C4-2B (cell line): Measurements from ENCODE around the gene ATP13A1.

Experiments used
- CTCF ChIP-seq: fragments of 450-650 bp; conservative IDR thresholded peaks from 2 replicates; pipeline ENCODE4 v1.5.1; 2017; ENCODE audit warnings: mild to moderate bottlenecking
- ZFX ChIP-seq: fragments of 450-650 bp; IDR thresholded peaks from 2 replicates; pipeline ENCODE4 v1.6.1; 2017

DNA sequence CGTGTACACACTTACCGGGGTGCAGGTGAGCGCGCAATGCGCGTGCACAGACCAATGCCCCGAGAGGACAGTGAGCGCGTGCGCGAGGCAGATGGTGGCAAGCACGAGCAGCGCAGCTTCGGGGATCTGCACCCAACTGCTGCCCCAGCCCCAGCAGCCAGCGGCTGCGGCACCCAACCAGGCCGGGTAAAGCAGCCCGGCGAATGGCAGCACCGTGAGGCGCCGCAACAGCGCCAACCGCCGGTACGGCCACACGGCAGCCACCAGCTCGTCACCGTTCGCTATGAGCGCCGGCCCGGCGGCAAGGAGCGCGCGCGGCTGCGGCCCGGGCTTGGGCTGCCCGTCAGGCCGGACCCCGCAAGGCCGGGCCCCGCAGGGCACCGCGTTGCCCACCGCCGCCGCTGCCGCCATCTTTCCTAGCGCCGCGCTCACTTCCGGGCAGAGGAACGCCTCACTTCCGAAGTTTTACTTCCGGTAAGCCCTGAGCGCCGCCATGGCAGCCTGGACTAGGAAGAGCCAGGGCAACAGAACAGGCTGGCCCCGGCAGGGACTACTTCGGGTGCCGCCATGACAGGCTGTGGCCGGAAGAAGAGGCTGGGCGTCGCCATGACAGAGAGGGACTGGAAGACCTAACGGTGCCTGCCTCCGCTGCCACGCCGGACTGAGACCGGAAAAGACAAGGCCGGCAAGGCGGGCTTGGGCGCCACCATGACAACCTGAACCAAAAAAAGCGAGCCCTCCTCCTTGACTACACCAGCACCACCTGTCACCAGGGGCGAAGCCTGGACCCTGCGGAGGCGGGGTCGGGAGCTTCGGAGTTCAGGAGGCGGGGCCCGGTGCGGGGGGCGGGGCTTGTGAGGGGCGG, at the start of gene ATP13A1:
- TF ChIP-seq CTCF (no peak), ZFX (peak; percentile 65; the same call in 1 of the 2 replicates)
